DMS153 treated with DMSO at 0.1 percent for 48 hours (cell line): ENCODE data around the gene OSGIN1.

ENCODE experiments used
- DNase-seq: peaks from one replicate; lab custom pipeline; 2025; ENCODE audit not compliant: unreplicated experiment; lab: John Stamatoyannopoulos, UW

OSGIN1 gene

DNA sequence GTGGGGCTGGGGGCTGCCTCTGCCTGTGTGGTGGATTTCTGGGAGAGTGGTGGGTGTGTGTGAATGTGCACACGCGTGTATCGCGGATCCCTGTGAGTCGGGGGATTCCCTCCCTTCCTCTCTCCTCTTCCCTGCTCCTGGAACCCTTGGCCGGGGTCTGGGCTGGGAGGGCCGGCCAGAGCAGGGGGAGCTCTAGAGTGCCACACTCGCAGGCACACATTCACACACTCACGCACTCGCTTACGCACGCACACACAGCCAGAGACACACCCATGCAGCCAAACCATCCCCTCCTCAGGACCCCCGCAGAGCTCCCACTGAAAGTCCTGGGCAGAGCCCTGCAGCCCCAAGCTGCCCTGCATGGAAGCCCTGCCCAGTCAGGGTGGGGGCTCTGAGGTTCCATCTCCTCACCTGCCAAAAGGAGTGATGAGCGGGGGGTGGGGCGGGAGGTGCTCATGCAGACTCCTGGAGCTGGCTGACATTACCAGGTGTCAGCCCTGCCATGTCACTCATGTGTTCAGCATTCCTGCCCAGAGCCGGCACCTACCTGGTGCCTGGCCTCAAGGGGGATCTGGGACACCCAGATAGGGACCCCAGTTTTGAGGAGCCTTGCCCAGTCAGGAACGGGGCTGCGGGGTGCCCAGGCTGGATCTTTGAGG lies 16.9 kb downstream of the OSGIN1 start:
- DNase-seq = no peak

DNA sequence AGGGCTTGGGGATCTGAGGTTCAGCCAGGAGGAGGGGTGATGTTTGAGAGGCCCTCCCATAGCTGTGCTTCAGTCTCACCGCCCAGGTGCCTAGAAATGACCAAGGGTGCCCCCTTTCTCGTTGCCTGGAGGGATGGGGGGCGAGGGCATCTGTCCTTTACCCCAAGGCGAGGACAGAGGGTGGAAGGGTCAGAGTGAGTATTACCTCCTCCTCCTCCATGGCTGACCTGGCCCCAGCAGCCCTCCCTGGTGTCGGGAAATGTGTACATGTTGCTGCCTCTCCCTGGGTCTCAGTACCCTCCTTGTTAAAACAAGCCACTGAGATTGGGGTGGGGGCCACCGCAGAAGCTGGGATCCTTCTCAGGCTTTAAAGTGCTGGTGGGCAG lies 17.4 kb downstream of the OSGIN1 start:
- no peak for DNase-seq

DNA sequence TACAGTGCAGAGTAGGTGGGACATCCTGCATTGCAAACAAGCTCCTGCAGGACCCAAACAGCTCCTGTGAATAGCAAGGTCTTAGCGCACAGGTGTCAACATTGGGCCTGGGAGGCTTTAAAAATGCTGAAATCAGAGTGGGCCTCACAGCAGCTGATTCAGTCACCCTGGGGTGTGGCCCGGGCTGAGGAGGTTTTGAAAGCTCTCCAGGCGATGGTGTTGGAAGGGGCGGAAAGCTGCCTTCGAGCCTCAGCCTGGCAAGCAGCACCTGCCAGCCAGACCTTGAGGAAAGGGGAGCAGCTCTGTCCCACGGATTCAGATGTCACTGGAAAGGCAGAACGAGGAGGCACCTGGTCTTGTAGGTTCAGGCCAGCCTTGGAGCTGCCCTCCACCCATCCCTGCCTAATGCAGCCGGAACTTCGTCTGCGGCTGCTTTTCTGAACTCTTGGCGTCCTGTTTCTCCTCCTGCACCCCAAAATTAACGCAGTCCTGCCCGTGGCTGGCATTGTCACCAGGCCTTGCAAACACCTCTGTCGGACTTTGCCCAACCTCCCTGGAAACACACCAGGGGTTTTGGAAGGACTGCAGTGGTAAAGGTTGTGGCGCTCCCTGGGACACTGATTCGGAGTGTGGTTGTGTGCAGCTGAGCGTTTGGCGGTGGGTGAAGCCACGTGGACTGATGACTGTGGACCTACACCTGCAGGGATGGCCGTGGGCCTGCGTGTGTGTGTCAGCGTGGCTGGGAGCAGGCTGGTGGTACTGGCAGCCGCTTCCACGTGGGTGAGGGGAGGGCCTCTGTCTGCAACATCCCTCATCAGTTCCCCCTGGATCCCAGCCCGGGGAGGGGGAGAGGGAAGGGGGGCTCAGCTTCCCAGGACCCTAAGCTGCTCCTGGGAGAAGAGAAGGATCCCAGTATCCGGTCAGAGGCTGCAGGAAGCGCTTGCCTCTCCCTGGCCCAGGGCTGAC lies 18.4 kb downstream of the OSGIN1 start:
- DNase-seq = no peak

DNA sequence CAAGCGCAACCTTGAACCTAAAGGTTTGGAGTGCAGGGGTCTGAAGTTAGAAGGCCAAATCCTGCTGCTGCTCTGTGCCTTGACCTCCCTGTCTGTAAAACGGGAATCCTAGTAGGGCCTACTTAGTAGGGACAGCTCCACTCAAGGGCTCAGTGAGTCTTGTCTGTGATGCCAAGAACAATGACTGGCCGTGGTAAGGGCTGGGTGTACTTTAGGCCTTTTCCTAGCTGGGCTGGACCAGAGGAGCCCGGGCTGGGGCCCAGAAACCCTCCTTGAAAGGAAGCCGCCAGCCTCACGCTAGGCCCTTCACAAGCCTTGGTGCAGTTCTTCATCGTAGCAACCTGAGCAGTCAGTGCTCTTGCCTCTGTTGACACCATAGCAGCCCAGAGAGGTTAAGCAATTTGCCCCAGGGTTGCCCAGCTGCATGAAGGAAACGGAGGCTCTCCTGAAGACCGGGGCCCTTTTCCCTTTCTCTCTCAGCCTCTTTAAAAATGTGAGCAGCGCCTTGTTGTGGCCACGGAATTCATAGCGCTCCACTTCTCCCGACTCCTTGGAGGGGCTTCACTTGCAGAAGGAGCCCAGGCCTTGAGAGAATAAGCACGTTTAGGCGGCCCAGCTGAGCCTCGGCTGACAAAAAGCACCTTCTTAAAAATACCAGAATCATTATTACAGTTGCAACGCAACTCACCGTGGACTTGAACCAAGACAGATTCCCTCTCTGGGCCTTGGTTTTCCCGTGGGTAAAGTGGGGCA lies 19.4 kb downstream of the OSGIN1 start:
- no peak for DNase-seq

DNA sequence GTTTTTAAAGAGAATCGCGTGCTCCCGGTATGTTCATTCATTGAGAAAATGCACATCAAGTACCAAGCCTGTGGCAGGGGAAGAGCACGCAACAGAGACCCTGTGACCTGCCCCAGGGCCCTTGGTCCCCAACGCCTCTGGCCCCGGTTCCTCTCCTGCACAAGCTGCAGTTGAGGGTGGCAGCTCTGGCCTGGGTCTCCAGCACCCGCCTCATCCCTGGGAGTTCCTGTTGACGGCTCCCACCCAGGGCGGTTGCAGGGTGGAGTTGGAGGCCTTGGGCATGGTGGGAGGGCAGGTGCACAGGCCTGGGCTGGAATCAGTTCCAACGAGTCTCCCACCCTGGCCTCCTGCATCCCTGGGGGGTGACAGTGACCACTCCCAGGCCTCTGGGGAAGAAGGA lies 20.0 kb downstream of the OSGIN1 start:
- DNase-seq = no peak

DNA sequence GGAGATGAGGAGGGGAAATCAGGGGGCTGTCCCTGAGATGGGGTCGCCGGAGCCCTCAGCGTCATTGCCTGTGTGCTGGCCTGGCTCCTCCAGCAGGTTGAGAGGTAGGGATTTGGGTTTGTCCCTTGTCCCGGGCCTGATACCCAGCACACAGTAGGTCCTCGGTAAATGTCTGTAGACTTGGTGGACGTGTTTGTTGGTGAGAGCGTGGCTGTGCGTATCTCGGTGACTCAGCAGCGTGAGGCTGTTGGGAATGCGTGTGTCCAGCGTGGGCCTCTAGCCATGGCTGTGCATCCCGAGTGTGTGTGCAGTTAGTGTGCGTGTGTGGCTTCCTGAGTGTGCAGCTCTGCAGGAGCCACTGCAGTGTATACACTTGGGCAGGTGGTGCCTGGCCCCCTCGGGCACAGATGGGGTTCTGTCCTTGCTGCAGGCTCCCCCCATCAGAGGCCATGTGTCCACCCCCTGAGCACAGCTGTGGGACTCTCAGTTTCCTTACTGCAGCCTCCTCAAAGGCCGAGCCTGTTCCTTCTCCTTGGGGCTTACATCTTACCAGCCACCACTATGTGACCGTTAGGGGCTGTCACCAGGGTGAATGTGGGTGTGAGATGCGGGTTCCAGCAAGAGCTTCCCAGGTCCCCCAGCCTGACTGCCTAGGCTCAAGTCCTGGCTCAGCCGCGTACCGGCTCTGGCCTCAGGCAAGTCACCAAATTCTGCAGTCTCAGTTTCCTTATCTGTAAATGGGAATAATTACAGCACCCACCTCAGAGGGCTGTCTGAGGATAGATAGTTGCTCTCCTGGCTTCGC lies 20.7 kb downstream of the OSGIN1 start:
- DNase-seq = no peak

DNA sequence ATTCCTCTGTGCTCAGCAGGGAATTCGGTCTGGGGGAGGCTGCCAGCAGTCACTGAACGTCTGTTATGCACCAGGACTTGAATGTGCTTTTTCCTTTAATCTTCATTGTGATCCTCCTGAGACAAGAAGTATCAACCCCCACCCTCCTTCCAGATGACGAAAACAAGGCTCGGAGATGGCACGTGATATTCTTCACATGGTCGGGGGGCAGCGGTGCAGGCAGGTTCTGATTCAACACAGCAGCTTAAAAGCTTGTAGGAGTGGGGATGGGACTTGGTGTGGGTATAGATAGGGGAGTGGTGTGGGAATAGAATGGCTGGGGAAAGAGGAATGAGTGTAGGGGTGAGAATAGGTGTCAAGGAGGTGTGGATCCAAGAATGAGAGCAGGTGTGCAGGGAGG lies 21.4 kb downstream of the OSGIN1 start:
- no peak for DNase-seq

DNA sequence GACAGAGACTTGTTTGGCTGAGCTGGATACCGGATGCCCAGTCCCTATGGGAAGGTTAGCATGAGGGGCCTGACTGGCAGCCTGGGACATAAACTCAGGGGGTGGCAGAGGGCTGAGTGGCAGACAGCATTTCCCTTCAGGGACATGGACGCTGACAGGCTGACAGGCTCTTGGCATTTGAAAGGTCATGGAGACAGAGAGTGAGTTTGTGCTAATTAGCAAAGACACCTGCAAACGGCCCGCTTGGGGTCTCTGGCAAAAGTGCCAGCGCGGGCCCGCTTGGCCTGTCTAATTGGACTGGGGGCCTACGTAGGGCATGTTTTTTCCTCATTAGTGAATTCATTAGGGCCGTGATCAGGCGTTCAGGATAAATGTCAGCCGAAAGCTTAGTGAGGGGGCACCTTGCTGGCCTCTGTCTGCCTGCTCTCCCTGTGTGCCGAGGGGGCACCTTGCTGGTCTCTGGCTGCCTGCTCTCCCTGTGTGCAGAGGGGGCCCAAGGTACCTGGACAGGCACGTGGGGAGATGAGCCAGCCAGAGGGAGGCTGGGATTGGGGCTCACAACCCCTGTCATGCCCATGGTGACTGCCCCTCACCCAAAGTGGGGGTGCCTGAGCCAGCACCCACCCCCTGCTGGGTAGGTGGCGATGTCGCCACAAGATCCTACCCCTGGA lies 22.7 kb downstream of the OSGIN1 start:
- no peak for DNase-seq

DNA sequence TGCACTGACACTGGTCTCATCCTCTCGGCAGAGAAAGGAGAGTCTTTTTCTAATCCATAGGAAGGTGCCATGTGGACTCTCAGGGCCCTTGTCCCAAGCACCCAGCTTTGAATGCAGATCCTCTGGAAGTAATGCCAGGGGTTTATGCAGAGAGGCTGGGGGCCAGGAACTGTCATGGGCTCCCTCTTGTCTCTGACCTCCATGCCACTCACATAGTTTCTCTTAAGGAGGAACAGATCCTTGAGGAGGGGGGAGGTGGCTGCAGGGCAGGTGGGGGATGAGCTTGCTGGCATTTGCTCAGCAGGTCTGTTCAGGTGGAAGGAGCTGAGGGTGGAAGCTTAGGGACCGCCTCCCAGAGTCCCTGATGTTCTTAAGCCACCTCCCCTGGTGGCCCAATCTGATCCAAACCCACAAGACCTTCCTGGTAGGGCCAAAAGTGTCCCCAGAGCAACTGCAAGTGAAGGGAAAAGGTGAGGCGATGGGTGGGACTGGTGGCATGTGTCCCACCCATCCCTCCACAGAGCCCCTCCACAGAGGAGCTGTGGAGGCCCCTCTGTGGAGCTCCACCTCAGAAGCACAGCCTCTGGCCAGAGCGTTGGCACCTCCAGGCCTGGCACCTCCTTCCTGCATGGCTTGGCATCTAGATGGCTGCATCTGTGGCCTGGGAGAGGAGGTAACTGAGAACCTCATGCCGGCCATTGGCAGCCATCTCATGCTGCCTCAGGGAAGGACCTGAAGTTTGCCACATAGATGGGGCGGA lies 24.2 kb downstream of the OSGIN1 start:
- DNase-seq = no peak

DNA sequence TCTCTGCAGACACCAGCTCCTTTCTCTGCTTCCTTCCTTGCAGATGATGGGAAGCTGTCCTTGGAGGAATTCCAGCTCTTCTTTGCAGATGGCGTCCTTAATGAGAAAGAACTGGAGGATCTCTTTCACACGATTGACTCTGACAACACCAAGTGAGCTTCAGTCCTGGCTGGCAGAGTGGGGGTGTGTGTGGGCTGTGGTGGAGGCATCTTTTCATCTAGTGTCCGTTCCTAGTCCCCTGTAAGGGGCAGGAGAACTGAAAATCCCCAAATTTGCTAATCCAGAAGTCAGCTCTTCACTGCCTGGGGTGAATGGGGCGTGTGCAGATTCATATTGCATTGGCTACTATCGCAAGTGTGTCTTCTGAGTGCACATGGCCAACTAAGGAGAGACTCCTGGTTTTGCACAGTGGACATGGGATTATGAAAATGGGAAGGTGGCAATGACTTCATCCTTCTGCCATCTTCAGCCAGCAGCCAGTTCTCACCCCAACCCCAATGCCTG lies 25.4 kb downstream of the OSGIN1 start:
- no peak for DNase-seq

DNA sequence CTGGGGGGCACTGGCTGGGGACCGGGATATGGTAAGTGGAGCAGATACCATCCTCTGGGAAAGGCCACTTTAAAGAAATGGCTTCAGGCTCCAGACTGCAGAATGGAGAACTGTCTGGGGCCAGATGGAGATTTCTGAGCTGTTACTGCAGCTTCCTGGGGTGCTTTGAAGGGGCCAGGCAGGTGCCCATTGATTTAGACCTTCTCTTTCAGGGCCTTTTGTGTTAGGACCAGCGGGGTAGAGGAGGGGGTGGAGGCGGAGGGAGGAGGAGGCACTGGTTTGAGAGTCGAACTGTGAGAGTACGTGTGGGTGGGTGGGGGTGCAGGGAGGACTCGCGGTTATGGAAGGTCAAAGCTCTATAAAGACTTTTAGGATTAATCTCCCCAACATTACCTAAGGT lies 26.4 kb downstream of the OSGIN1 start:
- no peak for DNase-seq

DNA sequence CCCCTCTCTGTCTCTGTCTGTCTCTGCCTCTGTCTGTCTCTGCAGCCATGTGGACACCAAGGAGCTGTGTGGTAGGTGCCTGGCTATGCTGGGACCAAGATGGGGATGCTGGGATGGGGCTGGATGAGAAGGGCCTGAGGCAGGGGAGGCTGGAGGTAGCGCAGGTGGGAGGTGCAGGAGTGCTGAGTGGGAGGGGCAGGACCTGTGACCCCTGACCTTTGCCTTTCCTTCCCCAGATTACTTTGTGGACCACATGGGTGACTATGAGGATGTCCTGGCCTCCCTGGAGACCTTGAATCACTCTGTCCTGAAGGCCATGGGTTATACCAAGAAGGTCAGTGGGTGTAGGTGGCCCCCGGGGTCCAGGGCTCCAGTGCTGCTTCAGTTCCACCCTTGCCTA lies 27.8 kb downstream of the OSGIN1 start:
- DNase-seq = no peak

DNA sequence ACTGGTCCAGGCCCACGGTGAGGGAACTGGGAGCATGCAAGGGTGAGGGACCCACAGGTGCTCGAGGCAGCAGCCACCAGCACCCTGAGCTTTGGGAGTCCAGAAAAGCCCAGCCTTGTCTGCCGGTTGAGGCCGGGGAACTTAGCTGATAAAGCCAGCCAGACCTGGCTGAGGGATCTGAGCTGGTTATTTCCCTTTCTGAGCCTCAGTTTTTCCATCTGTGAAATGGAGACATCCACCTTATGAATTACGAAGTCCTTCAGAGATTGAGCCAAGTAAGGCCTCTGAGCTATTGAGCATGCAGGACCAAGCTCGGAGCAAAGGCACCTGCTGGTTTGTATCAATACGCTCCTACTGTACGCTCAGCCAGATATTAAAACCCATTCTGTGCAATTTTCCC lies 28.8 kb downstream of the OSGIN1 start:
- no peak for DNase-seq

DNA sequence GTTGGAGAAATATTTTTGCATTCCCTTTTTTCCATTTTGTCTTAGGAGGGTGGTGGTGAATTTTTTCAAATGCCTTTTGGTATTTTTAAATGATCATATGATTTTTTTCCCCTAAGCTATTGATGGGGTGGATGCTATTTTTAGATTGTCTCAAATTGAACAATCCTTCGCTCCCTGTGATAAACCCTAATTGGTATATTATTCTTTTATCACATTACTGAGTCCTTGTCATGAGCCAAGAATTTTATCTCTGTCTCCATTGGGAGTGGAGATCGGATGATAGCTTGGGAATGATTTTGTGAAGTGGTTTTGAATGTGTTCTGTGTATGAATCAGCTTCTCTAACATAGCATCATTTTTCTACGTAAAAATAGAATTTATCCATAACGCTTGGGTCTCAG lies 30.5 kb downstream of the OSGIN1 start:
- DNase-seq = no peak

DNA sequence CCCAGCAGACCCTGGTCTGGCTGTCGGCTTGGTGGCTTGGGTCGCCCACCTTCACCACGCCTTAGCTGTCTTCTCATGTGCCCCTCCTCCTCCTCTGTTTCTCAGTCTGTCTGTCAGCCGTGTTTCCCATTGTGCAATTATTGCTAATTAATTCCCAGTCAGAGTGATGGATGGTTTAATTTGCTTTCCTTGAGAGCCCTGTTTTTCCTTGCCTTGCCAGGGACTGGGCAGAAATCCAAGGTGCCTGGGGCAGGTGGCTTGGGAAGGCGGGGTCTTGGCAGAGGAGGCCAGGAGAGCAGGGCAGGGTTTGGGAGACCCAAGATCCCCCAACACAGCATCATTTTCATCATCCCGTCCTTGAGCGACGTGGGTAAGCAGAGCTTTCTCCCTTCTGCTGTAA lies 36.3 kb downstream of the OSGIN1 start:
- no peak for DNase-seq

DNA sequence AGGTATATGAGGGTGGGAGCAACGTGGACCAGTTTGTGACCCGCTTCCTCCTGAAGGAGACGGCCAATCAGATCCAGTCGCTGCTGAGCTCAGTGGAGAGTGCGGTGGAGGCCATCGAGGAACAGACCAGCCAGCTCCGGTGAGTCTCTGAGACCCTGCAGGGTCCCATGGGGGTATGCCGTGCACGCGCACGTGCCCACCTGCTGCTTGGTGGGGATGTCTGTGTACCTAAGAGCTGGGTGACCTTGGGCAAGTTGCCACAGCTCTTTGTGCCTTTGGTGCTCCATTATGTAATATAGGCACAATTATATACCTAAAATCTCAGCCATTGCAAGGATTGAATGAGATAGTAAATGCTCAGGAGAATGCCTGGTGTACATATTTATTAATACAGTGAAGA lies 37.5 kb downstream of the OSGIN1 start:
- no peak for DNase-seq

DNA sequence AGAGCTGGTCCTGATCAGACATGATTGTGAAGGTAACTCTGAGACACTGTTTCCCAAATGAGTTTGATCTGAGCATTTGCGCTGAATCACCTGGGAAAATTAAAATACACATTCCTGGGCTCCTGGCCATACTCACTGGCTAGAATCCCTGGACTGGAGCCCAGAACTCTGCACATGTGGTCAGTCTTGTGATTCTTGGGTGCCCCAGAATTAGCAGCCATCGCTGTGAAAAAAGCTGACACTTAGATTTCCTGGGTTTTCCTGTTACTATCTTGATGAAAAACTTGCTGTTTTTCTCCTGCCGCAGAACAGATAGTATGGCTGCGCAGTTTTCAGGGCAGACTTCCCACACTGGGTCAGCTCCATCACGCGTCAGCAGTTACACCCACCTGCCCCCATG lies 39.6 kb downstream of the OSGIN1 start:
- no peak for DNase-seq

DNA sequence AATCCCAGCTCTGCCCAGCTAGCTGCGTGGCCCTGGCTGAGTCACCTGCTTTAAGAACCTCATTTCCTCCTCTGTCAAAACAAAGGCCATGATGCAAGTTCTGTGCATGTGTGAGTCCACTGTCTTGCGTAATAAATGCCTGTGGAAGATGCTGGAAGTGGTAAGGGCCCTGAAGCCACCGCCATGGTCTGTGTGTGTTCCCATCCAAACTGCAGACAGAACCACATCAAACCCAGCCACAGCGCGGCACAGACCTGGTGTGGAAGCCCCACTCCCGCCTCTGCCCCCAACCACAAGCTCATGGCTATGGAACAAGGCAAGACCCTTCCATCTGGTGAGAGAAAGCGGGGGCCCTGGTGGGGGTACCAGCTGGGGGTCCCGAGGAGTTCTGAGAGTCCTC lies 41.0 kb downstream of the OSGIN1 start:
- no peak for DNase-seq

DNA sequence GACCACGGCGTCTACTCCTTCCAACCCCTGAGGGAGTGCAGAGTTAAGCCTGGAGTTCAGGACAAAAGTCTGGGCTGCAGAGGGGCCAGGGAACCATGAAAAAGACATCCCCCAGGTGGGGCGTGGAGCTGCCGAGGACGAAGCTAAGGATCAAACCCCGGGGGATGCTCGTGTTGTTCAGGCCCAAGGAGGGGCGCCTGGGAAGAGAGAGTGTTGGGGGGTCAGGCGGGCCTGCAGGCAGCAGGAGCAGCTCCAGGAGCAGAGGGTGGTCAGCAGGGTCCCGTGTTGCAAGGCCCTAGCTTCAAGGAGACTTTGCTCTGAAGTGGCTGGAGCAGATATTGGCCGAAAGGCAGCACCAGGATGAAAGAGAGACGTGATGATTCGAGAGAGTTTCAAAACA lies 41.7 kb downstream of the OSGIN1 start:
- no peak for DNase-seq

DNA sequence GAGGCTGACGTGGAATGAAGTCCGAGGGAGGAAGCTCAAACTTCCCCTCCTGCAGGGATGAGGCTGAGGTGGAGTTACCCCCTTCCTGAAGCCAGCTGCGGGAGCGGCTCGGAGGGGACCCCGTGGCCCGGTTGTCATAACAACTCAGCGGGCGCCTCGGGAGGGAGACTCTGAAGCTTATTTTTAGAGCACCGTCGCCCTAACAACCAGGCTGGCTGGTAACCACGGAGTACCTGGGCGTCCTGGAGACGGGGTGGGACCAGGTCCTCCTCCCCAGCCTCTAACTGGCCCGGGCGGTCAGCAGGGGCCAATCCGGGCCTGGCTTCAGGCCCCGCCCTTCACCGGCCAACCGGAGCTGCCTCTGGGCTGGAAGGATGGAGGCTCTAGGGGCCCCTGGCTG lies 42.7 kb downstream of the OSGIN1 start:
- DNase-seq = peak; percentile 30
